G401 (cell line): Measurements from ENCODE around the gene ARL4A. TPM values are rescaled to one million over a fixed set of nuclear protein-coding genes. Genes with fewer than 3 reads are reported as not detected.

Experiments
- DNase-seq: peaks from one replicate; pipeline ENCODE4 v3.0.0-alpha.2; 2015; ENCODE audit warnings: low spot score
- in situ Hi-C: cut with HindIII; loops from 2 replicates; pipeline ENCODE4 v1.10.0; 2016; ENCODE audit warnings: low sequenced_read_pairs, mixed read lengths
- total RNA-seq: library from RNA; depleted of rRNA; stranded (reverse); fragments of >200 nt; shearing (Covaris generic); gene quantifications from 2 replicates; pipeline ENCODE4 v1.2.3, GENCODE V29; 2014

Gene ARL4A
- total RNA-seq, 1 experiment from 2014 or later = 26.1 TPM

DNA sequence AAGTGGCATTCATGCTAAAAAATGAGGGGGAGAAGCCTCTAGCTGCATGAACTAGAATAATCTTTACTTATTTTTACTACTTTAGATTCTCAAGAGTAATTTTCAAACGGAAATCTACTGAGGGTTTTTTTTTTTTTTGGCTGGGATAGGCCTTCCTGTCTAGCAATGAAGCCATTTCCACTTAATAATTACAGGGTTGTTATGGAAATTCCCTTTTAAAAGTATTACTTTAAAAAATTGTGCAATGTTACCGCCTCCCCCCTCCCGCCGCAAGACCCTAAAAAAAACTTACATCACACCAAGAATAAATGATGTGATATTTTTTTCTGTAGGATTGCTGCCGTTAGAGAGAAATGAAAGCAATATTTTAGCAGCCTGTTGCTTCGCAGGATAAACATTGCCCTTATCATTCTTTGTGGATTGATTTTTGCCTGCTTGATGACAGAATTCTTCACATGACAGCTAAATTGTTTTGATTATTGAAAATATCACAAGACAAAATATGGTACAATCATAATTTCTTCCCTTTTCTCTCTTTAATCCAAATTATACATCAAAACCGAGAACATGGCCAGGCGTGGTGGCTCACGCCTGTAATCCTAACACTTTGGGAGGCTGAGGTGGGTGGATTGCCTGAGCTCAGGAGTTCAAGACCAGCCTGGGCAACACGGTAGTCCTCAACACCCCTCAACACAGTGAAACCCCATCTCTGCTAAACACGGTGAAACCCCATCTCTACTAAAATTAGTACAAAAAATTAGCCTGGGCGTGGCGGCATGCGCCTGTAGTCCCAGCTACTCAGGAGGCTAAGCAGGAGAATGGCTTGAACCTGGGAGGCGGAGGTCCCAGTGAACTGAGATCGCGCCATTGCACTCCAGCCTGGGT lies 32.8 kb downstream of the ARL4A start:
- DNase-seq = no peak
- in situ Hi-C loops = no loop called here

DNA sequence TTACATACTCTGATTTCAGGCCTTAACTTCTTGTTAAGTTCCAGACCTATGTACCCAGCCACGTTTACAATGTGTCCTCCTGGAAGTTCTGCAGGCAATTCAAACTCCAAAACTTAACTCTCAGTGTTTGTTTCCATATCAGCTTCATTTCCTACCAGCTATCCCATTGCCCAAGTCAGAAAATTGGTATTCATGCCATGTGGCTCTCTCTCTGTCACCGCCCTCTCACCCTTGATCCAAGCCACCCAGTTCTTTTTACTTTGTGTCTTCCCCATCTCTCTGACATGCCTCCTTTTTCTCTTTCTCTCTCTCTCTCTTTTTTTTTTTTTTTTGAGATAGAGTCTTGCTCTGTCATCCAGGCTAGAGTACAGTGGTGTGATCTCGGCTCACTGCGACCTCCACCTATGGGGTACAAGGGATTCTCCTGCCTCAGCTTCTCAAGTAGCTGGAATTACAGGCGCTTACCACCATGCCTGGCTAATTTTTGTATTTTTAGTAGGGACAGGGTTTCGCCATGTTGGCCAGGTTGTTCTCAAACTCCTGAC lies 33.9 kb downstream of the ARL4A start:
- DNase-seq = no peak
- in situ Hi-C loops = no loop called here

DNA sequence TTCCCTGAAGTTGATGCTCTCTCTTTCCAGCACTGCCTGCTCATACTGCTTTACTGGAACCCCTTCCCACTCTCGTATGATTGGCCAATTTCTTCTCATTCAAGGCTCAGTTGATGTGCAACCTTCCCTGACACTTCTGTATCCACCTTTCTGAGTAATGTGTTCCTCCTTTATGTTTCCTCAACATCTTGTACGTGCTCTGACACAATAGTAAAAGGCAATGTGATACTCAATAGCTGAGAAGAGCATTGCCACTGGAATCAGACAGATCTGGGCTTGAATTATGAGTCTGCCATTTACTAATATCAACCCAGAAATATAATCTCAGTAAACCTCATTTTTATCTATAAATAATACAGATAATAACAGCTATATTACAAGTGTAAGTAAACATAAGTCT lies 34.7 kb downstream of the ARL4A start:
- in situ Hi-C loops = no loop called here

DNA sequence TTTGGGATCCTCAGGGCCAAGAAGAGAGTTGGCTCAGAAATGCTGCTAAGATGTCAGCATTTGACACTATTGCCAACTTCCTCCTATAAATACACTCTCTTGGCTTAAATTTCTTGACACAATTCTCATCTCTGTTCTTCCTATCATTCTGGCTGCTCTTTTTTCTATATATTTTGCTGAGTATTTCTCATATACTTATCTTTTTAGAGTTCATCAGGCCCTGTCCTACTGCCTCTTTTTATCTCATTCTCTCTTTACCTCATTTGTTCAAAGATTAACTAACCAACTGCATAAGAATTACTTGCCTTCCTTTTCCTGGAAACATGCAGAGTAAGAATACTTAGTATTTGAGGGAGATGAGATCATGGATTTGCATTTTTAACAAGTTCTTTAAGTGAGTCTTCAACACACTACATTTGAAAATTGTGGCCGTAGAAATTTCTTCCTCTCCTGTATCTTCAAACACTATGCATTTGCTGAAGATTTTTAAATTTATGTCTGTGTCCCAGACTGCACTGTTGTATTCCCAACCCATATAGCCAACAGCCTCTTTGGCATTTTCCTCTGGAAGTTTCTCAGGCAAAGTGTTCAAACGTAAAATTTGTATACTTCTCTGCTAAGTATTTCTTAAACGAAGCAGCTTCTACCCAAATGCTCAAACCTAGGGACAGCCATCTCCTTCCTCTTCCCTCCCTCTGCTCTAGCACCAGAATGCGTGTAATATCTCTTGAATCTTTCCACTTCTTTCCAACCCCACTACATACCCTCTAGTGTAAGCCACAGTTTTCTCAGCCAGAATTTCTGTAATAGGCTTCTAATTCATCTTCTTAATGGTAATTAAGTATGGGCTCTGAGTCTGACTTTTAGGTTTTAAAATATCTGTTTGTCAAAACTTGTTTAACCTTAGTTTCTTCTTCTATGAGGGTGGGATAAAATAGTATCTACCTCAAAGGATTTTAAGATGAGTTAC lies 35.5 kb downstream of the ARL4A start:
- in situ Hi-C loops = no loop called here
- DNase-seq = no peak

More for the DNA sequence above, 34.7 kb downstream of the ARL4A start:
- DNase-seq = no peak

DNA sequence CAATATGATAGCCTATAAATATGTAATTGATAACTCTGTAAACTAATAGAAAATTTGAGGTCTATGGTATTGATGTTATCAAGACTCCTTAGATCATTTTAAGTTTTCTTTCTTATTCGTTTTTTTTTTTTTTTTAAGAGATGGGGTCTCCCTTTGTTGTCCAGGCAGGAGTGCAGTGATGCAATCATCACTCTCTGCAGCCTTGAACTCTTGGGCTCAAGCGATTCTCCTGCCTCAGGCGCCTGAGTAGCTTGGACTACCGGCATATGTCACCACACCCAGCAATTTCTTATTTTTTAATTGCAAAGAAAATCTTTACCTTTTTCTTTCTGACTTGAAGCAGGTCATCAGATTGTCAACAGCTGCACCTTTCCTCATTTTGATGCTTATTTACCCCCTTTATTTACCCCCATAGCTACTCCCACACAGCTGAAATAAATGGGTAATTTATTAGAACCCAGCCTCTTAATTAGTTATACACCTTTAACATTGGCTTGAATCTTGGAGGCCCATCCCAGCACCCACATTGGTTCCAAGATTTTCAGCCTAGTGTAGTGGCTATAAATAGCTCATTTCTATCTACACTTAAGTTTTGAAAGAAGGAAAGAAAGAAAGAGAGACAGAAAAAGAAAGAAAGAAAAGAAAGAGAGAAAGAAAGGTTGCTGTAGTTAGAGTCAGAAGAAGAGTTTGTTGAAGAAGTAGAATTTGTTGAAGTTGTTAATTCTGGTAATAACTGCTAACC lies 38.3 kb downstream of the ARL4A start:
- no peak for DNase-seq
- in situ Hi-C loops = no loop called here

DNA sequence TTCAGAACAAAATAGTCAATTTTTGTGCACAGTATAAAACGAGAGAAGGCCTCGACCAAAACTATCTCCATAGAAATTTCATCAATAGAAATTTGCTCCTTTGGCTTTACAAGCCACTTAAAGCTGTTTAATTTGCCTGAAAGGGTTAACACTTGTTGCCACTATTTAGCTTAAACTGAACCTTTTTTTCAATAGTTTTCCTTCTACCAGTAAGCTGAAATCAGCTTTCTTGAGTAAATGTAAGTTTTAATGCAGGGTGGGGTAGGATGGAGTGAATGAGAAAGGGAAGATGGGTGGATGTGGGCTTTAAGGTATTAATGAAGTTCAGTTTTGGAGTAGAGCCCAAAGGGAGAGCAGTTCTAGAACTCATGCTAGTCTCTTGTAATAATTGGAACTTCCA lies 39.5 kb downstream of the ARL4A start:
- in situ Hi-C loops = no loop called here
- DNase-seq = no peak

DNA sequence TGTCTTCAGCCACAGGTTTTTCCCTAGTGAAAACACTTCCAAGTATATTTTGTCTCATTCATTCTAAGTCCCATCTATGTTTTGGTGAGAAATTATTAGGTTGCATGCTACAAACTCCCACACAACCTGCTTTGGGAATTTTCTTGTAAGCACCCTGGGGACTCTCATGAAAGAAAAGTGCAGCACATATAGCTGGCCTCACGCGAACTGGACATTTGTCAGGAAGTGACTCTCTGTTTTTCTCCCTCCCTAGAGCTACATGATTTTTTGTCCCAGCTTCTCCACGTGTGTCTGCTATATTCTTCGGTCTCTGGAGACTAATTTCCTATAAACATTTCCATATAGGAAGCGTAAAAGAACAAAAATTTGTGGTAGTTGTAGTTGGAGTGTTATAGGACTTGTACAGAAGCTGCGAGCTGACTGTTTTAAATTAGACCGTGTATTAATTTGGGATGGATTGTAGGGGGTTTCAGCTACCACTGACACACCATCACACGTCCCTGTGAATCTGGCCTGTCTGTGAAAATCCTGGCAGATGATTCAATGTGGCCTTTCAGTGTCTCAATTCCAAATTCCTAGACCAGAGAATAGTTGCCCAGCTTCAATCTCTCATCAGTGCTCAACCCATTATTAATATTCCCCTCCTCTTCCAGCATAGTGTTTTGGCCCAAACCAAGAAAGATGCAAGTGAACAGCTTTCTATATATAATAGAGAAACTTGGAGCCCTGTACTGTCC lies 40.2 kb downstream of the ARL4A start:
- in situ Hi-C loops = no loop called here
- DNase-seq = no peak

DNA sequence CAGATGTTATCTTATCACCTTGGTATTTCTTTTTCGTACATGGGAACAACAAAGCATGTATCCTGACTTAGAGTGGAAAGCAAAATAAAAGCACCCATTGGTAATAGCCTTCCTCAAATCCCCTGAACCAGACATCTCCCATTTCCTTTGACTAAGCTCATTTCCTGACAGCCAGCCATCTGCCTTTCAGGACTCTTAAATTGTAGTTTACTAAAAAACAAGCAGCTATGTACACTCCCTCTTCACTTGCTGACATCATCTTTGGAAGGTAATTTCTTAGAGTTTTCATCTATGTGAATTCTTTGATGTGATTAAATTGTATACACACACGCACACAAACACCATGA lies 40.7 kb downstream of the ARL4A start:
- no peak for DNase-seq
- in situ Hi-C loops = no loop called here

DNA sequence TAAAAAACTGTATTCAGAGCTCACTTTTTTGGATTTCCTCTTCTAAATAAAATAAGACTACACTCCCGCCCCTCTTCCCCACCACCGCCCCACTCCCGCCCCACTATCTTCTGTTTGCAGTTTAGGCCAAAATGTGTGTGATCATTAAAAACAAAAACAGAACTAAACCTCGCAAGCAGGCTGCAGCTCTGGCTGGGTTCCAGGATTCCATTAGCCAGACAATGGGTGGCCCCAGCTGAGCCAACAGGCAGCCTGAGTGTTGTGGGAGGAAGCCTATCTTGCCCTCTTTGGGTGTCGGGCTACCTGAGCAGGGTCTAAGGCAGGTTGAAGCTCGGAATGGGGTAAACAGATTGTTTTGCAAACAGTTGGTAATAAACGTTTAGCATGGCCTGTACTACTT lies 41.7 kb downstream of the ARL4A start:
- in situ Hi-C loops = no loop called here
- DNase-seq = peak; percentile 21

DNA sequence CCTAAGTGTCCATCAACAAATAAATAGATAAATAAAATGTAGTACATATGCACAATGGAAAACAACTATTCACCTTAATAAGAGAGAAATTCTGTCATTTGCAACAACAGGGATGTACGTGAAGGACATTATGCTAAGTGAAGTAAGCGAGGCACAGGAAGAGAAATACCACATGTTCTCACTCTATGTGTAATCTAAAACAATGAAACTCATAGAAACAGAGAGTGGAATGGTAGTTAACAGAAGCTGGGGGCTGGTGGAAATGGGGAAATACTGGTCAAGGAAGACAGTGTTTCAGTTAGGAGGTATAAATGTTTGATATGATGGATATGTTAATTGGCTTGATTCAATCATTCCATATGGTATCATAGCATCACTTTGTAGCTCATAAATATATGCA lies 43.1 kb downstream of the ARL4A start:
- no peak for DNase-seq
- in situ Hi-C loops = no loop called here

DNA sequence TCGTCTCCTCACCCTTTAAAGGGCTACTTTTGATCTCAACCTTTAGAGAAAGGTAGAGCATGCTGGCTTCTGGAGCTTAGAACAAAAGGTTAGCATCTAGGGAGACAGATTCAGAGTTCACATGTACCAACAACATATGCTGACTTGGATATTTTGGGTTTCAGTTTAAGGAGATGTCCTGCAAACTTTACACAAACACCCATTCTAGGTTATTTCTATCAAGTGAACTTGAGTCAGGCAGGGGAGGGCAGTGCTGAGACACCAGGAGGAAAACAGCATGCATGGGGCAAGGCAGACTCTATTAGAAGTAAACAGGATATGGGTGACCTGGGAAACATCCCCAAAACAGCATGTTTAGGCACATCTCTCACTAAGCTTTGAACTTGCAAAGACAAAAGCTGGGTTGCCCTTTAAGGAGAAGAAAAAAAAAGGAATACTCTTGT lies 43.8 kb downstream of the ARL4A start:
- in situ Hi-C loops = no loop called here
- DNase-seq = no peak

DNA sequence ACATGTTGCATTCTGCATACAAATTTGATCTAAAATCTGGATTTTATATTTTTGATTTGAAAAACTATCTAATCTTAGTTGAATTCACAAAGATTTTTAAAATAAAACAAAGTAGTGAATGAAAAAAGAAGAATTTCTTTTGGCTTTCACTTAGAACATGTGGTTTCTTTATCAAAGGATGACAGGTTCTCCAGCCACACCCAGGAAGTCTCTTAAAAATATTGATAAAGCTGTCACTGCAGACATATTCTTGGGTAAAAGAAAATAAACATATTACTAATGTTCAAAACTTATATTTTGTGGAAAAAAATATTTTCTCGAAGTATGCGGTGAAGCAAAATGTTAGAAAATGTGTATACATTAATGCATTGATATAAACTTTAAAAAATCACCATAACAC lies 44.3 kb downstream of the ARL4A start:
- in situ Hi-C loops = no loop called here
- no peak for DNase-seq

DNA sequence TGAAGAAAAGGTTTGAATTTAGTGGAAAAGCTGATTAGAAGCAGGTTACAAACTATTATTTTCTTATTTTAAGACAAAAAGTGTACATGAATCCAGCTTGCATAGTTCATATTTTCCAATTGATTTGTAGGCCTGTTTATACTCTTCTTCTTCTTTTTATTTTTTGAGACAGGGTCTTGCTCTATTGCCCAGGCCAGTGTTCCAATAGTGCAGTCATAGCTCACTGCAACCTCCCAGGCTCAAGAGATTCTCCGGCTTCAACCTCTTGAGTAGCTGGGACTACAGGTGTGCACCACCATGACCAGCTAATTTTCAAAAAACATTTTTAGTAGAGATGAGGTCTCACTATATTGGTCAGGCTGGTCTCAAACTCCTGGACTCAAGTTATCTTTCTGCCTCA lies 45.0 kb downstream of the ARL4A start:
- in situ Hi-C loops = no loop called here

DNA sequence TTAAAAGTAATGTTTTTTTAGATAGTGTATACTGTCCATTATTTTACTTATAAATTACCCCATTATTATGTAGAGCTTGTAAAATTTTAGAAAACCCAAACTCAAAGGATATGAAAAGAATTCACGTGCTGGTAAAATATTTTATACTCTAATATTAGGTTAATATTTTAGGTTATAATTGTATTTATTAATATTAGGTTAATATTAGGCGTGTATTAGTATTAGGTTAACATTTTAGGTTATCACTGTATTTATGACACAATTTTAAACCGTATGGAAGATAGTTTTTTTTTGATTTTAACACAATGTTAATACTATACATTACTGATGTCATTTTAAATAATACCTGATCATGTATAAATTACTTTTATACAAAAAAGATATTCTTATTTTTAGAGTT lies 48.5 kb downstream of the ARL4A start:
- DNase-seq = no peak
- in situ Hi-C loops = no loop called here

More for the DNA sequence above, 45.0 kb downstream of the ARL4A start:
- DNase-seq = no peak

DNA sequence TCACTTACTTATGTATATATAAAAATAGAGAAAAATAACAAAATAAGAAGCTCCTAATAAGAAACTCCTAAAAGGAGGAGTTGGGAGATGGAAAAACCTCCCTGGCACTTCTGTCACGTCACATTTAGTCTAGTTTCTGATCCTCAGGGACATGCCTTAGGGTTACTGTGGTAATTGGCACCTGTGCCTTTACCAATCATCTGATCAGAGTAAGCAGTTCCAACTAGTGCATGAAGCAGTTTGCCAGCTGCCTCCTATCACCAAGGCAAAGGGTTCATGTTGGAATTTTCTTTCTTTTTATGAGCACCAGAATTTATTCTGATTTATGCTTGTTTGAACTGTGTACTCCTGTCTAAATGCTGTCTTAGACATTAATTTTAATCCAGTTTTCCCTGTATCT lies 49.9 kb downstream of the ARL4A start:
- no peak for DNase-seq
- in situ Hi-C loops = no loop called here

DNA sequence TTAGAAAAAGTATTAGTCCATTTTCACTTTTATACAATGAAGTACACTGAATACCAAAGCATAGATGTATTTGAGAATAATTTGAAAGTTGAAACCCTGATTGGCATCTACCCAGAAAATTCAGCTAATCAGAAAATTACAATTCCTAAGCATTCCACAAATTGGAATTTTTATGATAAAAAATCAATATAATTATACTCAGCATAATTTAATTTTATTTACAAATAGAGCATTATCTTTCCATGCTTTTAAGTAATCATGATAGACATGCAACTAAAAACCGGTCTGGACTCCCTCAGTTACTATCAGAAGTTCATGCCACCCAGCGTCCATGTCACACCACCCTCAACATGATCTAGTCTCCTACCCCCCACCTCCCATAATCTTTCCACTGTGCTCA lies 50.4 kb downstream of the ARL4A start:
- no peak for DNase-seq
- in situ Hi-C loops = no loop called here

DNA sequence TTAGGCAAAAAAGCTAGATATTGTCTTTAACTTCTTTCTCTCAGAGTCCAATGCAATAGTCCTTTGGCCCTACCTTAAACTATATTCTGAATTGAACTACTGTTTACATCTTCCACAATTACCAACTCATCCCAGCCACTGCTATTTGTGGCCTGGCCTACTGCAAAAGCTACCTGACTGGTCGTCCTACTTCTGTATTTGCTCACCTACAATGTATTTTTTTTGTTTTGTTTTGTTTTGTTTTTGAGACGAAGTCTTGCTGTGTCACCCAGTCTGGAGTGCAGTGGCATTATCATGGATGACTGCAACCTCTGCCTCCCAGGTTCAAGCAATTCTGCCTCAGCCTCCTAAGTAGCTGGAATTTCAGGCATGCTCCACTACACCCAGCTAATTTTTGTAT lies 51.2 kb downstream of the ARL4A start:
- DNase-seq = no peak
- in situ Hi-C loops = no loop called here
